Kidney epithelial cell (primary cell): ENCODE results near the gene MLLT6. TPM values are rescaled to one million over a fixed set of nuclear protein-coding genes. Genes with fewer than 3 reads are reported as not detected.

Experiments used
- DNase-seq: peaks from one replicate; pipeline ENCODE4 v3.0.0-alpha.2; 2010; ENCODE audit warnings: low read depth
- H3K27me3 ChIP-seq: 2 replicates; pipeline ENCODE4 v1.6.0; 2011; ENCODE audit warnings: low read length; ENCODE audit not compliant: control insufficient read depth, insufficient read depth
- H3K36me3 ChIP-seq: 2 replicates; pipeline ENCODE4 v1.5.1; 2011; ENCODE audit warnings: low read length; ENCODE audit not compliant: control insufficient read depth, insufficient read depth
- H3K4me3 ChIP-seq: 2 replicates; pipeline ENCODE4 v1.5.1; 2011; ENCODE audit warnings: low read depth, mild to moderate bottlenecking, control low read depth, low read length
- CTCF ChIP-seq: IDR thresholded peaks from 2 replicates; pipeline ENCODE4 v1.5.1; 2011; ENCODE audit warnings: mild to moderate bottlenecking, moderate library complexity, low read length, control low read depth, inconsistent platforms; ENCODE audit not compliant: insufficient read depth, poor library complexity, severe bottlenecking
- total RNA-seq: library from RNA; depleted of rRNA; stranded (reverse); fragments of >200 nt; gene quantifications from 2 replicates; pipeline ENCODE4 v1.2.3, GENCODE V29; 2015

Gene MLLT6
- total RNA-seq, 1 donor from 2014 or later: 42.7 TPM

DNA sequence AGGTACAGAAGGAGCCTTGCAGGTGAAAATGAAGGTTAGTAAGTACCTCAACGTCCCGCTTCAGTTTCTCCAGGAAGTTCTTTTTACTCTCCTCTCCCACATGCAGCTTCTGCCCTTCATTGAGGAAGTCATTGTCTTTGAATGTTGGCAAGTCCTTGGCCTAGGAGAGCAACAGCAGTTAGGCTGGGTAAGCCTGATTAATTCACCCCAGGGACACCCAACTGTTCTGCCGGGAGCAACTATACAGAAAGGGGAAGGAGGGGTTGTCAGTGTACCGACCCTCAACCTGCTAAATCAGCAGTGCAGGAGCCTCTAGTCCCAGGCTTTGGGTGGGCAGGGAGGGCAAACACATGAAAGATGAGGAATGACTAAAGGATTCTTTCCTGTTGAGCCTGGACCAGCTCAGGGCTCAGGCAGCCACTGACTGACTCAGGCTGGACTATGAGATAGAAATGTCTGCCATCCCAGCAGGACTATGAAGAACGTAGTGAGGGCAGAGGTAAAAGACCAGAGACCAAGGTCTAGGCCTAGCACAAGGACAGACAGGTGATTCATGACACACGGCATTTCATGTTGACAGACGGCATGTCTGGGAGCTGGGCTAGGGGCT lies 72.7 kb downstream of the MLLT6 start:
- Histone ChIP-seq H3K36me3 (peaks cover 3% of the 10 kb centered on the region), H3K4me3 (no peak overlapping the region), H3K27me3 (no peaks in the 10 kb centered on the region)
- no peak for DNase-seq
- no peak for TF ChIP-seq CTCF

Other genes starting within 250 kb of the MLLT6 start
- gene SRCIN1, start 99.3 kb upstream of the MLLT6 start, total RNA-seq: 0.27 and 0.84 TPM in 2 replicates
- gene EPOP, start 30.3 kb upstream of the MLLT6 start, total RNA-seq: 6.2 and 6.4 TPM in 2 replicates
- gene CISD3, start 25.1 kb downstream of the MLLT6 start, total RNA-seq: 3.4 and 4.1 TPM in 2 replicates
- gene PCGF2, start 43.1 kb downstream of the MLLT6 start, total RNA-seq: 20.8 and 25.1 TPM in 2 replicates
- gene PSMB3, start 47.5 kb downstream of the MLLT6 start, total RNA-seq: 166 TPM in 2 replicates
- gene PIP4K2B, start 94.3 kb downstream of the MLLT6 start, total RNA-seq: 34.8 and 53.3 TPM in 2 replicates
- 13.9 and 14.4 TPM in 2 replicates for gene CWC25, start 120.0 kb downstream of the MLLT6 start, total RNA-seq
- 1,506 and 1,881 TPM in 2 replicates for gene RPL23, start 148.4 kb downstream of the MLLT6 start, total RNA-seq
- 201 and 247 TPM in 2 replicates for gene LASP1, start 164.8 kb downstream of the MLLT6 start, total RNA-seq